ENCODE results near the gene MYZAP.

MYZAP gene

DNA sequence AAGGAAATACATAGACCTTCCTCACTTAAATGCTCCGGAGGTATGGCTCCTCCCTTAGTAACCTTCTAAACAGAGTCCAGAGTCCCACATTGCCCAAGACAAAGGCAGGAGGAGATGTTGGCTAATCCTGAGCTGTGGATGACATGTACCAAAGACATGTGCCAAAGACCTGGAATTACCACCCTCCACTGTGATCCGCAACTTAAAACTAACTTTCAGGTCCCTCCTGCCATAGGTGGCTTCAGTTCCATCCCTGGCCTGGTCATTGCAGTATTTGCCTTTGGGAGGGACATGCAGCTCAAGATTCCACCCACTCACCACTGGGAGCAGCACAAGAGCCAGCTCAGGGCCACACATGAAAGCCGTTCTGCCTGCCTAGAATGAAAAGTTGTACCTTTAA lies 28.0 kb downstream of the MYZAP start:
- DNase-seq (ENCODE audit: extremely low read depth in 1 of 2, low read depth in 1 of 2) = no peak

DNA sequence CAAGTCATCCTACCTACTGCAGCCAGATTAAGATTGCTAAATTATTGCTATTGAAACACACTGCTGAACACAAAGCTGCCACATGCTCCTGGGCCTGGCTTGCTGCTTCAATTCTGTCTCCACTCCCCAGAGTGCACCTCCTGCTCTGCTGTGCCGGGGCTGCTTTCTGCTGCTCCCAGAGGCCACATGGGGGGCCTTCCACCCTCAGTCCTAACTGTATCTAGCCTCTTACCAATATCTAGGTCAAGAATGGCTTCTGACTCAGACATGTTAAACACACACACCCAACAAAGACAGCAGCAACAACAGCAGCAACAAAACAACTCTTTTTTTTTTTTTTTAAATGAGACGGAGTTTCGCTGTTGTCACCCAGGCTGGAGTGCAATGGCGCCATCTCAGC lies 33.0 kb downstream of the MYZAP start:
- DNase-seq (ENCODE audit: extremely low read depth in 1 of 2, low read depth in 1 of 2) = no peak

DNA sequence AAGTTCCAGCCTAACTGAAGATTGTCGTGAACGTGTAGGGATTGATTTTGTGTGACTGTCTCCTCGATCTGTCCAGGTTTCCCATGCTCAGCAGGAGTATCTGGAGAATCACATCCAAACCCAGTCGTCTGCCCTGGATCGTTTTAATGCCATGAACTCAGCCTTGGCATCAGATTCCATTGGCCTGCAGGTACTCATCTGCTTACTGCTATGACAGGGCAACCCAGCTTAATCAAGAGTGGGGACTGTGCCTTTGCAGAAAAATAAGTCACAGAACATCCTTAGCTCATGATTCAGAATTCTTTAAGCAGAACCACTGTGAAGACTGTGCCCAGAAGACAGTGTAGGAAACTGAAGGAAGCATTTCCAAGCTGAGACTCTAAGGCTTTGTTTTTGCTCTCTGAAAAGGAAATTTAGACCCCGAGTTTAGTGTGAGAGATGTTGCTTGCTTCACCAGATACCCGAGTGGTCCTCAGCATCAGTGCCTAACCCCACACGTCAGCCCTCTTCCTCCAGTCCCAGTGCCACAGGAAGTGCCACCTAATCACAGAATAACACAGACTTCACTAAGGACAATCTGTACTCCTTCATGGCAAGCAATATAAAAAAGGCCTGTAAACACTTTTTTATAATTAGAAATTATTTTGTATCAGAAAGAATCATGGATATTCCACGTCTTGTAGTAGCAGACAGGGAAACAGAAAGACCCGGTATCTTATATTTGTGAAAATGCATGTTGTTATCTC lies 34.2 kb downstream of the MYZAP start:
- DNase-seq (ENCODE audit: extremely low read depth in 1 of 2, low read depth in 1 of 2) = no peak

DNA sequence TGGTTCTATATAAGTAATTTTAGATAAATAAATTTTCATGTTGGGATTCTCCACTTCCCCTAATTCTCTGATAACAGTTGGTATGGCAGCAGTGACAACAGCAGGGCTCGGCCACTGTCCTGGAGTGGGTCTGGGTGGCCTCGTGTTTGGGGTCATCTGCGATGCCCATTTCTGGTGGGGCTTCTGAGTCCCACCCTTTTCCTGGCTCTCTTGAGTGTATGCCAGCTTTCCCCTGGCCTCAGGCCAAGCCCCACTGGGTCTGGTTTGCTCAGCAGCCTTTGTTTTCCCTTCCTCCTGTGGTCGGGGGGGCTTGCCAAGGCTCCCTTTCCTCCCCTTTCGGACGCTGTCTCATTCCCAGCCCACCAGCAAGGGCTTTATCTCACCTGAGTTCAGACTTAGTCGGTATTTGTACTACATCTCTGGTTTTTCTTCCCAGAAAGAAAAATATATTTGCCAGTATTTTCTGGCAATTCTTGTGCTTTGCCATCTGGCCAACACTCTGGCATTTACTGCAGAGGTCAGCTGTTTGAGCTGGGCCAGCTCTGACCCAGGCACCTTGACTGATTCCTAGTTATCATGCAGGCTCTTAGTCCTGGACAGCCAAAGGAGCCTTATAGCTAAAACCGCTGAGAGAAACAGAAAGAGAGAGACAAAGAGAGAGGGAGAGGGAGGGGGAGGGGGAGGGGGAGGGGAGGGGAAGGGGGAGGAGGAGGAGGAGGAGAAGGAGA lies 35.2 kb downstream of the MYZAP start:
- no peak for DNase-seq (ENCODE audit: extremely low read depth in 1 of 2, low read depth in 1 of 2)

DNA sequence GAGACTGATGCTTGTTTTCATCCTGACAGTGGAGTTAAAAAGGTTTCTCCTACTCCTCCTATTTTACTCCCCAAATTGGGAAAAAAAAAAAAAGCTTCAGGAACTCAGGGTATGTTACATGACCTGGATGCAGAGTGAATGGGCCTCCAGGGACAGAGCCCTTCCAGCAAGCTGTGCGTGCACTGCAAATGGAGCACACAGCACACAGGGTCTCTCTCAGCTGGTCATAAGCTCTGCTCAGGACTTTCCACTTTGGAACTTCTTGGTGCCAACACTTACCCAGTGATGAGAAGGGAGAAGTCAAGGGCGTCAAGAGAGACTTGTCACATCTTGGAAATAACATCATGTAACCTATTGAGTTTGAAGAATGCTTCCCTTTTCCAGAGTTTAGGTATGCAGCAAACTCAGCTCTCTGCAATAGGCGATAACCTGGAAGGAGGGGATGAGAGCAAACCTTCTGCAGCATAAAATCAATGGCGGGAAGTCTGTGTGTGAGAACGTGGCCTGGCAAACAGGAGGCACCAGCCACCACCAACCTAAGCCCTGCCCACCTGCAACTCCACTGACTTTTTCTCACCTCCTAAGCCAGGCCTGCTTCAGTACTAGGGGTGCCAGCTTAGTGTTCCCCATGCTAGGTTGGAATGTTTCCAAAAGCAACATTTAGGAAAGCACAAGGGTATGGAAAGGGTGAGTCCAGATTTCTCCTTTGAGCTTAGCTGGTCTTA lies 39.8 kb downstream of the MYZAP start:
- no peak for DNase-seq (ENCODE audit: extremely low read depth in 1 of 2, low read depth in 1 of 2)

DNA sequence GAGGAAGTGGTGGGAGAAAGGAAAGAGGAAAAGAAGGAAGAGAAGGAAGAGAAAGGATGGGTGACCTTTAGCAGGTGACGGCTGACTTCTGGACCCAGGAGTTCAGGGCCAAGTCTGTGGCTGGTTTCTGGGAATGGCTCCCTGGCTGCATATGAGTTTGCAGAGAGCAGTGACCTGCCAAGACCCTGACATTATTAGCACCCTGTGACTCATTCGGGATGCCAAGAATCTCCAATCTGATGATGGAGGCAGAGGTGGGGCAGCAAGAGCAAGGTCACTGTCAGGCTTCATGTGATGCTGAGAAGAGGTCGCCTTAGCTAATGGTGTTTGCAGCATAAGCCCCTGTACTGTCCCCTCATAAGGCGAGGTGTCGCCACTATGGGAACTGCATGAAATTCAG lies 42.6 kb downstream of the MYZAP start:
- DNase-seq (ENCODE audit: extremely low read depth in 1 of 2, low read depth in 1 of 2) = no peak

DNA sequence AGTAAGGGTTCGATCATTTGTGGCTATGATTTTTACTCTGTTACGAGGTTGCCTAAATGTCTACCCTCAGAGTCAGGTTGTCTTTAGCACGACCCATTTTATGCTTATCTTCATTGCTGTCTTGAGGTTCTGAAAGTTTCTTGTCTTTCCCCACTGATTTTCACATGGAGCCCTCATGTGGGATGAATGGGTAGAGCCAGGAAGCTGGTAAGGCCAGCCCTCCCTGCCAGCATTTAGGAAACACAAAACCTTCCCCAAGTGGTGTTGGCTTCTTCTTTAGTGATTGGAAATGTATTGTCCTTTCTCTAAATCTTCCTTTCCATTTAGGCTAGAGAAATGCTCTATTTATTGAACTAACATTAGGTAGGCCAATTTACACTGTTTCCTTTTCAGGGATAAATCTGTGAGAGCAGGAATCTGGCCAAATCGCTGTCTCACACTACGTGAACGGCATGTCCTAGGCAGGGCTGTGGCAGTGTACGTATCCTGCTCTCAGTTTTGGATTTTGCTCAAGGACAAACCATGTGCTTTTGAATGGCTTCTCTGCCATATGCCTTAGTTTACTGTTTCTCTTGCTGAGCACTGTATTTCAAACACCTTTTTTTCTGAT lies 43.7 kb downstream of the MYZAP start:
- DNase-seq (ENCODE audit: extremely low read depth in 1 of 2, low read depth in 1 of 2) = no peak

DNA sequence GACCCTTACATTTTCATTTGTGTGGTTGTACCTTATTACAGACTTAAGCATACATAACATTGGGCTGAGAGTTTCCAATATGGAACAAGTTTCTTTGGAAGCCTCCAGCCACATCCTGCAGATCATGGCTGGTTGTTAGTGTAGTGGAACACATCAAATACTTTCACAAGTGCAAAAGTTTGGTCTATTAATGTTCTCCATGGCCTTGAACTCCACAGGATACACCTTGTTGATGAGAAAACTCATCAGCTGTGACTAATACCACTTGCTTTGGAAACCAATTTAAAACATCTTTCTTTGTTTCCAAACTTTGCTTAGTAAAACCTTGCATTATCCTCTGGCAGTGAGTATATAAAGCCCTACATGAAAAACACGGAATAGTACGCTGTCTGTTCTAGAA lies 46.1 kb downstream of the MYZAP start:
- DNase-seq (ENCODE audit: extremely low read depth in 1 of 2, low read depth in 1 of 2) = no peak

DNA sequence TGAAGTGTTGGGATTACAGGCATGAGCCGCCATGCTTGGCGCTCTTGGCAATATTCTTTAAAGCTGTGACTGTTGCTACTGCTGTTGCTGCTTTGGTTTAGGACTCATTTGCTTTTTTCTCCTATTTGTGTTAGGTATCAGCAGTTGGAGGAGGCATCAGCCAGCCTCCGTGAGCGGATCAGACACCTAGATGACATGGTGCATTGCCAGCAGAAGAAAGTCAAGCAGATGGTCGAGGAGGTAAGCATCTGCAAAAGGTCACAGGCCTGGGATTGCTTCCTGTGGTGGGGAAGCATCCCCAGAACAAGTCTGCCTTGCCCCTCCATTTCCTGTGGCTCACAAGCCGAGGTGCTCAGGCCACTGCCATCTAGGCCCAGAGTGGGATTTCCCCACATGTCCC lies 47.6 kb downstream of the MYZAP start:
- no peak for DNase-seq (ENCODE audit: extremely low read depth in 1 of 2, low read depth in 1 of 2)

DNA sequence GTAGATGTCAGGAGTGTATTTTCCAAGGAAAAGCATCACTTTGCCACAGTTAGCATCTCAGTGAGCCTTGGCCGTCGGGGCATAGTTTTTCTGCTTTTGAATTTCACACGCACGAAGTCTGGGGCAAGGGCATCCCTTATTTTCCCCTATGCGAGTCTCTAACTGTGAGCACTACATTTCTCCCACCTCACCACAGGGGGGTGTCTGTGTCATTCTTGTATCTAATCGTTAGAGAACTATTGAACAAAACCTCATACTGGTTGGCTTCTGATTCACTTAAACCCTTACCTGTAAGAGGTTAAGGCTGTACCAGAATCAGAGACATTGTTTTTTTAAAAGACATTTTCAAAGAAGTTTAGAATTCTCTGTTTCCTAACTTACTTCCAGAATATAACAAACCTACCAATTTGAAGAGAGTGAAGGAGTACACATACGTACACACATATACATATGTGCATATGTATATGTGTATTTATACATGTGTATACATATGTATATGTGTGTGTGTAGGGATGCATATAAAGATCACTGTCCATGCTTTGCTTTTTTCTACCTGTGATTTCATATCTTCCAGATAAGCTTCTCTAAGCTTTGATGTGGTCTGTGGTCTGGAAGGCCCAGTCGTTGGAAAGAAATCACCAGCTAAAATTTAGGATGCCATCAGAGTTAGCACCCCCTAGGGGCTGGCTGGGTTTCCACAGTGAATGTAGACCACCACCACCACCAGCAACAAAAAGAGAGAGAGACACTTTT lies 49.4 kb downstream of the MYZAP start:
- DNase-seq (ENCODE audit: extremely low read depth in 1 of 2, low read depth in 1 of 2) = no peak

DNA sequence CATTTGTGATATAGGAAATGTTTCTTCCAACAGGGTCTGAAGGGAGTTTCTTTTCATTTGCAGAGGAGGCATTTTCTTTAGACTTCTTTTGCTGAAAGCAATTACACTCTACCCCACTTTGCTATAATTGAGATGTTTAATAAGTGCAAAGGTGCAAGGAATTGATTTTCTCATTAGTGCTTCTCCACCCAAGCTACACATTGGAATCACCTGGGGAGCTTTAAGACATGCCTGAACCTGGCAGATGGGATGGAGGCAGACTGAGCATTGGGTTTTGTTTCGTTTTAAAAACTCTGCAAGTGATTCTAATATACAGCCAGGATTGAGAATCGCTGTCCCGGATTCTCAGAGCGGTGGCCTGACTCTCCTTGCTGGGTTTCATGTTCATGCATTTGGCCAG lies 52.1 kb downstream of the MYZAP start:
- no peak for DNase-seq (ENCODE audit: extremely low read depth in 1 of 2, low read depth in 1 of 2)

DNA sequence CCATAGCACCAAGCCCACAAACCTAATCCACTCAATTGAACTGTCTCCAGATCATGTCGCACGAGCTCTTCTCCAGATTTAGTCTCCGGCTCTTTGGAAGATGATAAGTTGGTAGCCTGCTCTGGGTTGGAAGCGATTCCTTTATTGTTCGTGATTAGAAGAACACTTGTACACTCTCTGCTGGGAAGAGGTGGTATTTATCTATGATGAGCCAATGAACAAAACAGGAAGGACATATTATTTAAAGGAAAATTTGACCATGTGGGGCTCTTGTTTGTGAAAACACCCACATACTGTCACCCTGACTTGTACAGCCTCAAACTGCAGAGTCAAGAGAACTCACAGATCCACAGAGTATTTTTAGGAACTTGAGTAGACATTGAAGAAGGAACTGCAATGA lies 54.4 kb downstream of the MYZAP start:
- no peak for DNase-seq (ENCODE audit: extremely low read depth in 1 of 2, low read depth in 1 of 2)

DNA sequence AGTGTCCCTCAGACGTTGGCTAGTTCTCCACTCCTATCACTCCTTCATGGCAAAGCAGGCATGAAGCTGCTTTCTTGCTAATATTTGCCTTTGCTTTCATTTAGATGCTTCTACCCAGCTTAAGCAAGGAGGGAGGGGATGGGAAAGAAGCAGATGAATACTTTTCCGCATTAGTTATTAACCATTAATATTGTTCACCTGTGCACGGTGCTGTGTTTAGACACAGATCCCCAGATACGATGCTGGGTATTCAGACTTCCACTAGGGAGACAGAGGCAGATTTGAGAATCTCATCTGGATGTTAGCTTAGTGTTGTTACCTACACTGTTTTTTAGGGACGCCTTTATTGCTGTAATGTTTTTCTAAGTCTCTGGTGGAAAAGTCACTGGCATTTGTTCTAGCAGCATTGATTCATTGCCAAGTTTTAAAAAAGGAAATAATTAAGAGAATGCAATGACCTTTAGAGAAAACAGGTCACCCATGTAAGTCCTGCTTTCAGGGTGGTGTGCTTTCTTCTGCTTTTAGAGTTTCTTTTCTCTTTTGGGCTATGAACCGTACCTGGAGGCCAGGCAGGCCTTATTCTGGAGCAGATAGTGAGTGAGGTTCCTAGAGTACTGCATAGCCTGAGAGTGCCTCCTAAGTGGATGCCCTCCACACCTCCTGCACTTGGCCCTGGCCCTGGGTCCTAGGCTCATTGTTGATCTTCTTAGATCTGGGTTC lies 55.5 kb downstream of the MYZAP start:
- no peak for DNase-seq (ENCODE audit: extremely low read depth in 1 of 2, low read depth in 1 of 2)

DNA sequence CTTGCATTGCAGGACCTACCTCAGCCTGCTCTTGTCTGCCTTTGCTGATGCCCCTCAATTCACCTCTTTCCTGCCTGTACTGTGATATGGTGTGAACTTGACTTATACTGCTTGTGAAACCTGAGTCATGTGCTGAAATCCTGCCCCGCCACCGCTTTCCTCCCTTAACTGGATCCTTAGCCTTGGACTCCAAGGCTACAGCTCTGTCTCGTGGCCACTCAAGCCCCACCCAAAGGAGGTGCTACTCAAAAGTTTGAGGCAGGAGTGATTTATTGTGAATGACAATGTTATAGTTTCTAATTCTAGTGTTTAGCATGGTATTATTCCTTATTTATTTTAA lies 56.1 kb downstream of the MYZAP start:
- no peak for DNase-seq (ENCODE audit: extremely low read depth in 1 of 2, low read depth in 1 of 2)

DNA sequence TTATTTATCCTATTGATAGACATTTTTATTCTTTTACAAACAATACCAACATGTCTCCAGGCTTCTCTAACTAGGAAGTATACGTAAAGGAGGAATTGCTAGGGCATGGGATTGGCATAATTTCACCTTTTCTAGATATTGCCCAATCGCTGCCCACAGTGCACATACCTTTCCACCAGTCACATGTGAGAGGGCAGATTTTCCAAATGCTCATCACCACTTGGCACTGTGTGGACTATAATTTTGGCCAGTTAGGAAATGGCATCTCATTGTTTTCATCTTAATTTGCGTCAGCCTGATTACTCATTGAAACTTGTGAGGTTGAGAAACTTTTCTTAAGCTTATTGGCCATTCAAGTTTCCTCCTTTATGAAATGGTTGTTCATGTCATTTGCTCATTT lies 57.4 kb downstream of the MYZAP start:
- DNase-seq (ENCODE audit: extremely low read depth in 1 of 2, low read depth in 1 of 2) = no peak

DNA sequence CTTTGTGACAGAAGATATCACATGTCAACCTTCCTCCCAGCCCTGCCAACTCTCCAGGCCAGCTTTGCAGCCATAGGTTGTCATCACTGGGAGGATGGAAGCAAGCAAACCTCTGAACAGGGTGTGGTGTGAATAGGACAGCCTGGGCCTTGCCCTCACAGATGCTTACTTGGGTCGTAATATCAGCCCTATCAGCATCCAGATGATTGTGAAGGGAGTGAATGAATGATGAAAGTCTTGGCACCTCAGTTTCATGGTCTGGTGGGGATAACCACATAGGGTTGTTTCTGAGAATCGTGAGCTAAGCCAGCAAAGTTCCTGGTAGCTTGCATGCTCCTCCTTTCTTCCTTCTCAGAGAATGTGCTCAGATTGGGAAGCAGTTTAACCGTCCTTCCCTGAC lies 59.7 kb downstream of the MYZAP start:
- no peak for DNase-seq (ENCODE audit: extremely low read depth in 1 of 2, low read depth in 1 of 2)

DNA sequence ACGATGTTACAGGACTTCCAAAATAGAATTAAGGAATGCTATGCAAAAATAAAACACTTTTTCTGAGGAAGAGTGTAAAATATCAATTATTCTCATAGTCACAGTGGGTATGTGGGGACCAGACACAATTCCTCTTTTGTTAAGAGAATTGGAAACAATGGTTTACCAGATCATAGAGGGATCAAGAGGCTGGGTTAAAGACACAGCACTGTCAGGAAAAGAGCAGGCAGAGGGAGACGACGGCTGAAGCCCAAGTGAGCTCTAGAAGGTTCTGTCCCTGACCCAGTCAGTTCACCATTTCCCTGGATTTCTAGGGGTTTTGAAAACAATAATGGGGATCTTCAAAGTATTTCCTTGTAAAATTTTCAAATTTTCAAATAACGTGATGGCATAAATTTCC lies 60.8 kb downstream of the MYZAP start:
- DNase-seq (ENCODE audit: extremely low read depth in 1 of 2, low read depth in 1 of 2) = no peak

DNA sequence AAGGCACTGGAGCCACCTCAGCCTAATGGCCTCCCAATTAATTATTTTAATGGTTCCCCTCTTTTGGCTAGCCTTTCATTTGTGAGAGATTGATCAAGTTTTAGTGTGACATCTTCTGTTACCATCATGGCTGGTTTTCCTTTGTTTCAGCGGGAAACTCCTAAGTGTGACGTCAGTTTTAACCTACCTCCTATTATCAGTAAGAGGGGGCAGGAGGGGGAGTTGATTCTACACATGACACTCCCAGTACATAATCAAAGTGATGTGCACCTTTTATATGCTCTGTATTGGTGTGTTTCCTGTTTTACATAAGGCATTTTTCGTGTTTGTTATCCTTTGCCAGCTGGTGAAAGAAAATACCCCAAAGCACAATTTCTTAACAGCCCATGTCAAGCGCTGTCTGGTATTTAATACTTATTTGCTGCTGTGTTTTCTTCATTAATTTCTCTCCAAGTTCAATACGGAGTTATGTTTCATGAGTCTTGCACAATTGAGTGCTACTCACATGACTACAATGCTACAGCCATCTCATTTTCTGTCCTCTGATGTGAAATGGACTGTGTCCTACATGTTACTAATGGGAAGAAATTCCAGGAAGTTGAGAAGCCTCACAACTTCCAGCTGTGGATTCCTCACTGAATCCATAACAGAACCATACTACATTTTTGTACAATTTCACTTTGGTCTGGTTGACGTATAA lies 62.6 kb downstream of the MYZAP start:
- DNase-seq (ENCODE audit: extremely low read depth in 1 of 2, low read depth in 1 of 2) = no peak

DNA sequence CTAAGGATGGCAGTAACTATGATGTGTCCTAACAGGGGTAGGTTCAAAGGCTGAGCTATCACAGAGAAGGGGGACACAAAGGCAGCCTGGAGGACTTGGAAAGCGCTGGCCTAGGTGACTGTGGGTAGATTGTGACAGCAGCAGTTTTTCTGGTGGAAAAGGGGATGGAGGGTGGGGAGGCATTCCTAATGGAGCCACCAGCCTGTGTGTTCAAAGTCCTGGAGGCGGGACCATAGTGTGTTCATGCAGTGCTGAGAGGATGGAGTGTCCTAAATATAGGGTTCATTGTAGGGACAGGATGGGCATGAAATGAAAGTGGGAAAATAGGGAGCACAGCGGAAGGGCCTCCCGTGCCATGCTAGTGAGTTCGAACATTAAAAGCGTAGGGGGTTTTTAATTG lies 63.3 kb downstream of the MYZAP start:
- DNase-seq (ENCODE audit: extremely low read depth in 1 of 2, low read depth in 1 of 2) = no peak

DNA sequence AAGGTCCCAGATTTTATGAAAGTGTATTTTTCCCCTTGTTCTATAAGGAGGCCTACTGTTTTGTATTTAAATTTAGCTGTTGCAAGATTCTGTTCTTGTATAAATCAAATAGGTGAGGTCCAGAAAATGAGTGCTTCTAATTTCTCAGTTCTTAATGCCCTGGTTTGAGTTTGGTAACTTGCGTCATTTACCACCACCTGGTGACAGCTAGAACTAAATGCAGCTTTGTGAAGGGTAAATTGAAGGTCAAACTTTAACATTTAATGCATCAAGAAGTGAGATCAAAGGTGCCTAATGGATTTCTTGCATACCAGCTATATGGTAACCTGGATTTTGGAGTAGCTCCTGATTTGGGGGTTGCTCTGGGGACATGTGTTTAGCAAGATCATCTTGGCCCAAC lies 64.1 kb downstream of the MYZAP start:
- no peak for DNase-seq (ENCODE audit: extremely low read depth in 1 of 2, low read depth in 1 of 2)
